NCI-H2227 treated with DMSO at 0.1 percent for 48 hours (cell line): ENCODE data around the gene RIOK3.
"Not testable (repeated sequence)": the region's sequence is repeated elsewhere in the genome, so short reads cannot be mapped to it uniquely, and the experiment has no call there.

Experiments
- DNase-seq: peaks from one replicate; lab custom pipeline; 2025; lab: John Stamatoyannopoulos, UW

The RIOK3 gene

GRCh38 chr18:23495723-23496440 is 42.8 kb downstream of the RIOK3 start:
- no peak for DNase-seq

GRCh38 chr18:23498117-23498516 is 45.0 kb downstream of the RIOK3 start:
- no peak for DNase-seq

- DNase-seq = peak; percentile 63
Observed at GRCh38 chr18:23498877-23499276, 45.8 kb downstream of the RIOK3 start.

GRCh38 chr18:23499291-23499781 is 46.2 kb downstream of the RIOK3 start:
- DNase-seq = no peak

- no peak for DNase-seq
Observed at GRCh38 chr18:23501626-23502025, 48.5 kb downstream of the RIOK3 start.

GRCh38 chr18:23502516-23503037 is 49.5 kb downstream of the RIOK3 start:
- DNase-seq = no peak

- peak; percentile 89 for DNase-seq
Observed at GRCh38 chr18:23503038-23503962, 50.2 kb downstream of the RIOK3 start, which contains the start of gene RMC1. Gene RMC1, plus strand, starts transcription at chr18:23503511. Its CDS starts 108 bp downstream, at chr18:23503619.

- no peak for DNase-seq
Observed at GRCh38 chr18:23503963-23504344, 50.9 kb downstream of the RIOK3 start.

- DNase-seq = no peak
Observed at GRCh38 chr18:23504720-23505119, 51.6 kb downstream of the RIOK3 start.

GRCh38 chr18:23506393-23506792 is 53.3 kb downstream of the RIOK3 start:
- DNase-seq = no peak

- DNase-seq = not testable (repeated sequence)
Observed at GRCh38 chr18:23510923-23511322, 57.8 kb downstream of the RIOK3 start.

- not testable (repeated sequence) for DNase-seq
Observed at GRCh38 chr18:23512216-23512615, 59.1 kb downstream of the RIOK3 start.

GRCh38 chr18:23512641-23513040 is 59.6 kb downstream of the RIOK3 start:
- DNase-seq = no peak

GRCh38 chr18:23515911-23516546 is 62.9 kb downstream of the RIOK3 start:
- peak; percentile 85 for DNase-seq

- DNase-seq = no peak
Observed at GRCh38 chr18:23519734-23520133, 66.6 kb downstream of the RIOK3 start.

GRCh38 chr18:23521271-23521670 is 68.2 kb downstream of the RIOK3 start:
- DNase-seq = no peak

- no peak for DNase-seq
Observed at GRCh38 chr18:23521907-23522306, 68.8 kb downstream of the RIOK3 start.

GRCh38 chr18:23523429-23524212 is 70.5 kb downstream of the RIOK3 start:
- no peak for DNase-seq

- no peak for DNase-seq
Observed at GRCh38 chr18:23524213-23524707, 71.2 kb downstream of the RIOK3 start.

- no peak for DNase-seq
Observed at GRCh38 chr18:23526501-23527063, 73.5 kb downstream of the RIOK3 start.
